Panc1 (cell line): Measurements from ENCODE around the gene DPP9. TPM values are rescaled to one million over a fixed set of nuclear protein-coding genes. Genes with fewer than 3 reads are reported as not detected.

Experiments used
- ATAC-seq: fragments of 200-7000 bp; cut with Tn5 transposase; 2 replicates; pipeline ENCODE4 v1.9.1; 2020; ENCODE audit warnings: mild to moderate bottlenecking, moderate library complexity
- BruUV-seq: library from RNA; stranded (reverse); fragments of 400-500 nt; replicated peaks from 2 replicates; lab custom pipeline; 2021; lab: Mats Ljungman, UMichigan
- CTCF ChIA-PET: fragments of 300-600 bp; sonication (Branson Sonifier 250); formaldehyde crosslinking; loops from one replicate; lab custom pipeline; 2022; ENCODE audit warnings: antibody characterized with exemption; lab: Charles Lee
- POLR2A ChIA-PET: fragments of 300-600 bp; sonication (Branson Sonifier 250); formaldehyde crosslinking; loops from one replicate; lab custom pipeline; 2022; ENCODE audit warnings: antibody characterized with exemption; lab: Charles Lee
- DNase-seq: peaks from one replicate; pipeline ENCODE4 v3.0.0-alpha.2; 2010; ENCODE audit warnings: low read depth, low spot score
- H3K27ac ChIP-seq: 2 replicates; pipeline ENCODE4 v1.5.1; 2011; ENCODE audit warnings: mild to moderate bottlenecking, low read length, inconsistent platforms
- H3K27me3 ChIP-seq: fragments of 200-500 bp; sonication (Bioruptor generic); 2 replicates; pipeline ENCODE4 v1.6.0; 2014; ENCODE audit warnings: low read length, inconsistent platforms; ENCODE audit not compliant: control insufficient read depth, insufficient read depth
- H3K36me3 ChIP-seq: fragments of 200-500 bp; sonication (Bioruptor generic); 2 replicates; pipeline ENCODE4 v1.5.1; 2014; ENCODE audit warnings: inconsistent platforms, mild to moderate bottlenecking, low read length, moderate library complexity; ENCODE audit not compliant: control insufficient read depth, insufficient read depth
- H3K4me1 ChIP-seq: 2 replicates; pipeline ENCODE4 v1.5.1; 2011; ENCODE audit warnings: inconsistent platforms, mild to moderate bottlenecking, low read length, moderate library complexity; ENCODE audit not compliant: control insufficient read depth, insufficient read depth
- H3K4me3 ChIP-seq, 2 experiments: 2 replicates each; pipeline ENCODE4 v1.5.1; 2011 to 2012; ENCODE audit warnings: low read depth in 2 of 2, low read length in 2 of 2, mild to moderate bottlenecking in 2 of 2, inconsistent platforms in 1 of 2, moderate library complexity in 1 of 2
- H3K9me3 ChIP-seq: fragments of 200-500 bp; sonication (Bioruptor generic); 2 replicates; pipeline ENCODE4 v1.5.1; 2014; ENCODE audit warnings: low read depth, mild to moderate bottlenecking, inconsistent platforms, low read length, moderate library complexity; ENCODE audit not compliant: control insufficient read depth, insufficient read depth
- POLR2AphosphoS5 ChIP-seq: IDR thresholded peaks from 2 replicates; pipeline ENCODE4 v1.6.1; 2012; ENCODE audit warnings: mild to moderate bottlenecking, low read depth, low read length, moderate library complexity
- SIN3A ChIP-seq: IDR thresholded peaks from 2 replicates; pipeline ENCODE4 v1.6.1; 2012; ENCODE audit warnings: low read depth, mild to moderate bottlenecking, low read length, moderate library complexity, borderline replicate concordance; ENCODE audit not compliant: insufficient read depth
- TCF7L2 ChIP-seq: IDR thresholded peaks from 2 replicates; pipeline ENCODE4 v1.6.1; 2011; ENCODE audit warnings: mild to moderate bottlenecking, low read depth, low read length, inconsistent platforms
- in situ Hi-C: cut with HindIII; loops from 2 replicates; pipeline ENCODE4 v1.10.0; 2016; ENCODE audit warnings: low sequenced_read_pairs, low pct_unique_long_range_greater_than_20kb
- intact Hi-C: fragments of 100-400 bp; cut with micrococcal nuclease; formaldehyde crosslinking; loops from one replicate; pipeline ENCODE4 v1.10.0; 2022; ENCODE audit not compliant: unreplicated experiment
- total RNA-seq: library from RNA; stranded (reverse); gene quantifications from one replicate; pipeline ENCODE4 v1.2.1, GENCODE V29; 2021; ENCODE audit not compliant: unreplicated experiment
- TF ChIP-seq, protein P1 (sequence below), 2 experiments: IDR thresholded peaks; 2 replicates each; pipeline ENCODE4 v1.6.1; 2011 to 2012; ENCODE audit warnings: low read depth in 2 of 2, control low read depth in 1 of 2, low read length in 1 of 2, mild to moderate bottlenecking in 1 of 2, moderate library complexity in 1 of 2; ENCODE audit not compliant: insufficient read depth in 1 of 2
- TF ChIP-seq, protein P2 (sequence below): fragments of 450-650 bp; IDR thresholded peaks from 2 replicates; pipeline ENCODE4 v1.5.1; 2017; ENCODE audit warnings: mild to moderate bottlenecking

The DPP9 gene
- total RNA-seq, 1 experiment from 2014 or later = 108 TPM

DNA sequence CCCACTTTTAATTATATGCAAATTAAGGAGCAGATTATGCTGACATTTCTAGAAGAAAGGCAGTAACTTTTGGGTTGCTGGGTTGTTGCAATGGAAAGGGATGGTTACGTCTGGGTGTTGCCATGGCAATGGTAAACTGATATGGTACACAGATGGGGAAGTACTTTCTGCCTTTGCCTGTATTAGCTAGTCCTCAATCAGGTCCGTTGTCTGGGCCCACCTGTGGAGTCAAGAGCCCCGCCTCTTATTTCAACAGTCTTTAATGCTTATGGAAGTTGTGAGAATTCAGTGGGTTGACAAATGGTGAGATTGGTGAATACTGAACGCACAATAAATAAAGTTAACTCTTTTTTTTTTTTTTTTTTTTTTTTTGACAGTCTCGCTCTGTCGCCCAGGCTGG lies 30.6 kb upstream of the DPP9 start:
- no peak overlapping the region for H3K4me3 ChIP-seq
- H3K9me3 ChIP-seq = no peaks in the 10 kb centered on the region
- in situ Hi-C loops (no loop called here), intact Hi-C loops (no loop called here)
- ATAC-seq (no peak), DNase-seq (no peak)
- H3K27me3 ChIP-seq = no peaks in the 10 kb centered on the region
- no peaks in the 10 kb centered on the region for H3K4me1 ChIP-seq
- H3K36me3 ChIP-seq = no peaks in the 10 kb centered on the region
- CTCF ChIA-PET = no interaction called here
- no peak overlapping the region for H3K27ac ChIP-seq
- POLR2A ChIA-PET = interaction anchor here (0.7 kb wide), 1 partner anchor 216 kb away, joined by 11 read pairs; no protein-coding TSS in a partner anchor
- no TSS peak for BruUV-seq
- TF ChIP-seq SIN3A = no peak
- TF ChIP-seq, protein P1, sequence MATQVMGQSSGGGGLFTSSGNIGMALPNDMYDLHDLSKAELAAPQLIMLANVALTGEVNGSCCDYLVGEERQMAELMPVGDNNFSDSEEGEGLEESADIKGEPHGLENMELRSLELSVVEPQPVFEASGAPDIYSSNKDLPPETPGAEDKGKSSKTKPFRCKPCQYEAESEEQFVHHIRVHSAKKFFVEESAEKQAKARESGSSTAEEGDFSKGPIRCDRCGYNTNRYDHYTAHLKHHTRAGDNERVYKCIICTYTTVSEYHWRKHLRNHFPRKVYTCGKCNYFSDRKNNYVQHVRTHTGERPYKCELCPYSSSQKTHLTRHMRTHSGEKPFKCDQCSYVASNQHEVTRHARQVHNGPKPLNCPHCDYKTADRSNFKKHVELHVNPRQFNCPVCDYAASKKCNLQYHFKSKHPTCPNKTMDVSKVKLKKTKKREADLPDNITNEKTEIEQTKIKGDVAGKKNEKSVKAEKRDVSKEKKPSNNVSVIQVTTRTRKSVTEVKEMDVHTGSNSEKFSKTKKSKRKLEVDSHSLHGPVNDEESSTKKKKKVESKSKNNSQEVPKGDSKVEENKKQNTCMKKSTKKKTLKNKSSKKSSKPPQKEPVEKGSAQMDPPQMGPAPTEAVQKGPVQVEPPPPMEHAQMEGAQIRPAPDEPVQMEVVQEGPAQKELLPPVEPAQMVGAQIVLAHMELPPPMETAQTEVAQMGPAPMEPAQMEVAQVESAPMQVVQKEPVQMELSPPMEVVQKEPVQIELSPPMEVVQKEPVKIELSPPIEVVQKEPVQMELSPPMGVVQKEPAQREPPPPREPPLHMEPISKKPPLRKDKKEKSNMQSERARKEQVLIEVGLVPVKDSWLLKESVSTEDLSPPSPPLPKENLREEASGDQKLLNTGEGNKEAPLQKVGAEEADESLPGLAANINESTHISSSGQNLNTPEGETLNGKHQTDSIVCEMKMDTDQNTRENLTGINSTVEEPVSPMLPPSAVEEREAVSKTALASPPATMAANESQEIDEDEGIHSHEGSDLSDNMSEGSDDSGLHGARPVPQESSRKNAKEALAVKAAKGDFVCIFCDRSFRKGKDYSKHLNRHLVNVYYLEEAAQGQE (IDR thresholded peaks at IDR 0.05; ENCODE audit: insufficient read depth in 1 of 2, low read depth in 2 of 2, low read length in 1 of 2) = no peak
- no peak for TF ChIP-seq TCF7L2
- TF ChIP-seq, protein P2, sequence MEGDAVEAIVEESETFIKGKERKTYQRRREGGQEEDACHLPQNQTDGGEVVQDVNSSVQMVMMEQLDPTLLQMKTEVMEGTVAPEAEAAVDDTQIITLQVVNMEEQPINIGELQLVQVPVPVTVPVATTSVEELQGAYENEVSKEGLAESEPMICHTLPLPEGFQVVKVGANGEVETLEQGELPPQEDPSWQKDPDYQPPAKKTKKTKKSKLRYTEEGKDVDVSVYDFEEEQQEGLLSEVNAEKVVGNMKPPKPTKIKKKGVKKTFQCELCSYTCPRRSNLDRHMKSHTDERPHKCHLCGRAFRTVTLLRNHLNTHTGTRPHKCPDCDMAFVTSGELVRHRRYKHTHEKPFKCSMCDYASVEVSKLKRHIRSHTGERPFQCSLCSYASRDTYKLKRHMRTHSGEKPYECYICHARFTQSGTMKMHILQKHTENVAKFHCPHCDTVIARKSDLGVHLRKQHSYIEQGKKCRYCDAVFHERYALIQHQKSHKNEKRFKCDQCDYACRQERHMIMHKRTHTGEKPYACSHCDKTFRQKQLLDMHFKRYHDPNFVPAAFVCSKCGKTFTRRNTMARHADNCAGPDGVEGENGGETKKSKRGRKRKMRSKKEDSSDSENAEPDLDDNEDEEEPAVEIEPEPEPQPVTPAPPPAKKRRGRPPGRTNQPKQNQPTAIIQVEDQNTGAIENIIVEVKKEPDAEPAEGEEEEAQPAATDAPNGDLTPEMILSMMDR = no peak
- TF ChIP-seq POLR2AphosphoS5 = no peak

DNA sequence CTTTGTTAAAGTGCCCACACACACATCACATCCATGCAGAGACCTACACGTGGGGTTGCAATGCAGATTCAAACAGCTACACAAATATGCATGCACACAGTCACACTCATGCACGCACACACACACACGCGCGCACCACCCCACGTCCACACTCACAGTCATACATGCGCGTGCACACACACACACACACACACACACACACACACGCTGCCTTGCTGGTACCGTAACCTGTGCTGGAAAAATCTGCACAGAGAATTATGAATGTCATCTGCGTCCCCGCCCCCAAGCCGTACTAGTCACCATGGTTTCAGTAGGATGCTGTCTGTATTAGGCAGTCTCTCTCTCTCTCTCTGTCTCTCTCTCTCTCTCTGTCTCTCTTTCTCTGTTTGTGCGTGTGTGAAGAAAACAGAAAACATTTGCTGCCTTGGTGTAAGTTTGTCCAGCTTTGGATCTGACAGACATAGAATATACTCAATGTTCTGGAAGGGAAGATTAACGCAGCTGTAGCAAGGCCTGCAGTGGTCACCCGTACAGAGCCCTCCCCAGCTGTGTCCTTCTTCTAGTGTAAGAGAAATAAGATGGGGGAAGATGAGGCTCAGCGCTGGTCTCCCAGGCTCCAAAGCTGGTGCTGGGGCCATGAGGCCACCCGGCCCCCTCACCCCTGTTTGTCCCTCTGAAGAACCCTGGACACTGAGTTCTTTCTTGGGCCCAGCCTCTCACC lies 26.4 kb upstream of the DPP9 start:
- no peaks in the 10 kb centered on the region for H3K27me3 ChIP-seq

More for the DNA sequence above, 26.4 kb upstream of the DPP9 start:
- no peak overlapping the region for H3K27ac ChIP-seq
- ATAC-seq (peak; percentile 48; the same call in 1 of the 2 replicates), DNase-seq (no peak)
- H3K4me3 ChIP-seq = no peak overlapping the region
- ChIA-PET CTCF (no interaction called here), POLR2A (no interaction called here)
- no peaks in the 10 kb centered on the region for H3K9me3 ChIP-seq
- TF ChIP-seq TCF7L2 = no peak
- TF ChIP-seq, protein P2 = no peak
- TF ChIP-seq POLR2AphosphoS5 = no peak
- intact Hi-C loops (no loop called here), in situ Hi-C loops (no loop called here)
- no peaks in the 10 kb centered on the region for H3K4me1 ChIP-seq
- BruUV-seq = no TSS peak
- no peaks in the 10 kb centered on the region for H3K36me3 ChIP-seq
